SH-SY5Y (cell line): ENCODE results near the gene SIX2.

Source experiments
- GATA2 ChIP-seq: IDR thresholded peaks from 2 replicates; pipeline ENCODE4 v1.6.1; 2011; ENCODE audit warnings: mild to moderate bottlenecking, low read depth, low read length
- GATA3 ChIP-seq: IDR thresholded peaks from 2 replicates; pipeline ENCODE4 v1.6.1; 2011; ENCODE audit warnings: low read depth, mild to moderate bottlenecking, low read length, moderate library complexity

The SIX2 gene

GRCh38 chr2:45009303-45009927 is at the start of gene SIX2:
SIX2 (minus strand) TSS chr2:45009452; CDS start chr2:45009110, 342 bp downstream.
- TF ChIP-seq GATA3 (no peak), GATA2 (no peak)

- TF ChIP-seq GATA2 (peak; percentile 92), GATA3 (no peak)
These were observed 45.9 kb upstream of the SIX2 start for GRCh38 chr2:45055162-45055605.

- TF ChIP-seq GATA3 (no peak), GATA2 (no peak)
These were observed 44.7 kb upstream of the SIX2 start for GRCh38 chr2:45053966-45054365.

- TF ChIP-seq GATA2 (peak; percentile 63; the same call in 1 of the 2 replicates), GATA3 (peak; percentile 74)
These were observed 43.2 kb upstream of the SIX2 start for GRCh38 chr2:45052388-45052928.

- TF ChIP-seq GATA3 (no peak), GATA2 (no peak)
These were observed 40.5 kb upstream of the SIX2 start for GRCh38 chr2:45049569-45050336.

- TF ChIP-seq GATA2, result no peak
- TF ChIP-seq GATA3, result no peak
These were observed 38.0 kb upstream of the SIX2 start for GRCh38 chr2:45047301-45047700.

- TF ChIP-seq GATA2, result no peak
- no peak for TF ChIP-seq GATA3
These were observed 37.5 kb upstream of the SIX2 start for GRCh38 chr2:45046786-45047185.

- TF ChIP-seq GATA2, result peak; percentile 59
- 0 out of 2 replicates have a peak, but pooled peaks have one; percentile 16 for TF ChIP-seq GATA3
These were observed 36.5 kb upstream of the SIX2 start for GRCh38 chr2:45045706-45046105.

GRCh38 chr2:45044916-45045315 is 35.7 kb upstream of the SIX2 start:
- TF ChIP-seq GATA3, result no peak
- TF ChIP-seq GATA2, result peak; percentile 42; the same call in 1 of the 2 replicates

- TF ChIP-seq GATA2, result no peak
- TF ChIP-seq GATA3, result no peak
These were observed 33.9 kb upstream of the SIX2 start for GRCh38 chr2:45043174-45043573.

- TF ChIP-seq GATA3 (no peak), GATA2 (no peak)
These were observed 33.1 kb upstream of the SIX2 start for GRCh38 chr2:45042401-45042800.

- TF ChIP-seq GATA3, result no peak
- TF ChIP-seq GATA2, result no peak
These were observed 31.5 kb upstream of the SIX2 start for GRCh38 chr2:45040786-45041185.

GRCh38 chr2:45033302-45033701 is 24.1 kb upstream of the SIX2 start:
- no peak for TF ChIP-seq GATA3
- TF ChIP-seq GATA2, result no peak

- TF ChIP-seq GATA3, result no peak
- TF ChIP-seq GATA2, result no peak
These were observed 21.8 kb upstream of the SIX2 start for GRCh38 chr2:45031028-45031427.

GRCh38 chr2:45030553-45030952 is 21.3 kb upstream of the SIX2 start:
- TF ChIP-seq GATA3 (no peak), GATA2 (no peak)
